CD4-positive, alpha-beta T cell treated with Interleukin-6 at 100 ng/mL for 8 hours (primary cell): ENCODE results near the gene RHBDL1.

Source experiments
- DNase-seq: peaks from one replicate; pipeline ENCODE4 v3.0.0-alpha.2; 2020; ENCODE audit warnings: mixed read lengths, low spot score

RHBDL1 gene

DNA sequence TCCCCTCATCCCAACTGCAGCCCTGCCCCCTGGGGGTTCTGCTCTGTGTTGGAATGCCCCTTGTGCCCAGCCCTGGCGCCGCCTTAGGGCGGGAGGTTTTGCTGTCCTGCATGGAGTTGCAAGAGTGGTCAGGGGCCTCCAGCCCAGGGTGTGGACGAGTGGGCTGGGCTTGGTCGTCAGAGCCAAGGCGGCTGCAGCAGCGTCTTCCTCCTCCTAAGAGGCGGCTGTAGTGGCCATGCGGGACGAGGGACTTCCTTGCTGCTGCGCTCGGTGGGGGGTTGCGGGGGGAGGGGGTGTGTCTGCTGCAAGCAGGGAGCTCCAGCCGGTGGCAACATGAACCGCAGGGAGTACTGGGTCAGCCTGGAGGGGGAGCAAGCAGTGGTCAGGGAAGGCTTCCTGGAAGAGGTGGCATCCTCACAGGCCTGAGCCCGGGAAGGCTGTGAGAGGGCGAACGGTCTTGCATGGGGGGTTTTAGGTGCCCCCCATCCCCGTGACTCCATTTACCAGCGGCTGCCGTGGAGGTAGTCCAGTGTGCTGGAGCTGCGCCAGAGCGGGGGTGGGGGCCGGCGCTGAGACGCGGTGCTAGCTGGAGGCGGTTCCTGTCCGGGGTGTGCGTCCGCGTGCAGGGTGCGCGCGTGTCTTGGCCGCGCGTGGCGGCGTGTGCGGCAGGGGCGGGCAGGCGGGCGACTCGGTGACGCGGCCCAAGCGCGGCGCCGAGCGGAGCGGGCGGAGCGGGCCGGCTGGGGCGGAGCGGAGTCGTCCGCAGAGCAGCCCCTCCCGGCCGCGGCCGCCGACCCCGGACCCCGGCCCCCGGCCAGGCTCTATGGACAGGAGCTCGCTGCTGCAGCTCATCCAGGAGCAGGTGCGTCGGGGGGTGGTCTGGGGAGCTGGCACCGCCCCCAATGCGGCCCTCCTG lies at the start of gene RHBDL1:
Gene RHBDL1, plus strand, starts transcription at position 704 of the 916 bp plus-strand sequence. Its CDS starts 120 bp downstream, at position 824.
- DNase-seq: no peak

DNA sequence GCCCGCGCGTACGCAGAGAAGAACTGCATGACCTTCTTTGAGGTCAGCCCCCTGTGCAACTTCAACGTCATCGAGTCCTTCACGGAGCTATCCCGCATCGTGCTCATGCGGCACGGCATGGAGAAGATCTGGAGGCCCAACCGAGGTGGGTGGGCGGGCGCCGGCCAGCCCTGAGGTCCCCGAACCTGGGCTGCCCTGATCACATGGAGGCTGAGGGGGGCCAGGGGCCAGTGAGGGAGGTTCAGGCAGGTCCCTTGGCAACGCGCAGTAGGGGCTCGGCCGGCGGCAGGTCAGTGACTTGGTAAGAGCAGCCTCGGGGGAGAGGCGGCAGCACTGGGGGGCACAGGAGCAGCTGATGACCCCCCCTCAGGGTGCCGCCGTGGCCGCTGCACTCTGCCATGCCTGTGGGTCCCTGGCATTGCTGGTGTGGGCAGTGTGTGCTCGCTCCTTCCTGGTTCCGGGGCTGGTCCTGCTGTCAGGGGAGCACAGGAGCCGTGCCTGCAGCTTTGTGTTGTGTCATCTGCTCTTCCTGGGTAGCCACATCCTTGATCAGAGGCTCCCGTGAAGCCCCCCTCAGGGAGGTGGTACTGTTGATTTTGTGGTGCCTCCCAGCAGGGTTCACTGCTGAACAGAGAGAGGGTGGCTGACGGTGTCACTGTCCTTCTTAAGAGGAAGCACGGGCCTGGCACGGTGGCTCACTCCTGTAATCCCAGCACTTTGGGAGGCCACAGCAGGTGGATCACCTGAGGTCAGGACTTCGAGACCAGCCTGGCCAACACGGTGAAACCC lies 49.3 kb upstream of the RHBDL1 start:
- DNase-seq: no peak

DNA sequence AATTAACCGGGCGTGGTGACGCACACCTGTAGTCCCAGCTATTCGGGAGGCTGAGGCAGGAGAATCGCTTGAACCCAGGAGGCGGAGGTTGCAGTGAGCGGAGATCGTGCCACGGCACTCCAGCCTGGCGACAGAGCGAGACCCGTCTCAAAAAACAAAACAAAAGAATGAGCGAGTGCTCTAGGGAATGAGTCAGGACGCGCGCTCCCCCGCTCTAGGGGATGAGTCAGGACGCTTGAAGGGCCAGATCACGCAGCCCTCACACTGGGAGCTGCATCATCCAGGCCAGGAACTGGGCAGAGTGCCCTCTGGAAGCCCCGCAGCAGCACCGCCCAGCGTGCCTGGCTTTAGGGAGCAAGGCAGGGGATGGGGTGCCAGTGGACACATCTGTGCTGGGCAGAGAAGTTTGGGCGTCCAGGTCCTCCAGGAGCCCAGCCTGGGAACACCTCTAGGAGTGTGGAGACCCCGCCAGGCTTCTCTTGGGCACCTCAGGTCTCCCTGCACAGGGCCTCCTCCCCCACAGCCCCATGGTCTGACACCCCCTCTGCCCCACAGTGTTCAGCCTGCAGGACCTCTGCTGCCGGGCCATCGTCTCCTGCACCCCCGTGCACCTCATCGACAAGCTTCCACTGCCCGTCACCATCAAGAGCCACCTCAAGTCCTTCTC lies 48.6 kb upstream of the RHBDL1 start:
- no peak for DNase-seq

DNA sequence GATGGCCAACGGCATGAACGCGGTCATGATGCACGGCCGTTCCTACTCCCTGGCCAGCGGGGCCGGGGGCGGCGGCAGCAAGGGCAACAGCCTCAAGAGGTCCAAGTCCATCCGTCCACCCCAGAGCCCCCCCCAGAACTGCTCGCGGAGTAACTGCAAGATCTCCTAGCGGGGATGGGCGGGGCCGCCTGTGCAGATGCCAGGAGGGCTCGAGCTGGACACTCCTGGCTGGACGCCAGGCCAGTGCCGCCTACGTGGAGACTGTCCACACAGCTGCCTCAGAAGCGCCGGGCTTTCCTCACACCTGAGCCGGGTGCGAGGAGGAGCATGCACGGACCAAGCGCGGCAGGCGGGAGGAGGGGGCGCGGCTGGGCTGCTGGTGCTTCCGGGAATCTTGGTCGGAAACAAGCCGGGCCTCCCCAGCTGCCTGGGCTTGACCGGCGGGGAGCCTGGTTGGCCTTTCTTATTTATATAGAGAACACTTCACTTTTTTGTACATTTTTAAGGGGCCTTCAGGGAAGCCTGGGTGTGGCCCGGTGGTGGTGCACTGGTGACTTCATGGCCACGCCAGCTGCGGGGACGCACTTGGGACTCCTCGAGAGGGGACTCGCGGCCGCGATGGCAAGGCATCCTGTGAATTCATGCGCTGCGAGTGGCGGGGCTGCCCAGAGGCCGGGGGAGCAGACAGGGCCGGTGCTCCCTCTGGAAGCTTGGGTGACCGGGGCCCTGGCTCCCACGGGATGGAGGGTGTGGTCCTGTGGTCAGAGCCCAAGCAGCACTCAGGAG lies 47.8 kb upstream of the RHBDL1 start:
- DNase-seq: no peak

DNA sequence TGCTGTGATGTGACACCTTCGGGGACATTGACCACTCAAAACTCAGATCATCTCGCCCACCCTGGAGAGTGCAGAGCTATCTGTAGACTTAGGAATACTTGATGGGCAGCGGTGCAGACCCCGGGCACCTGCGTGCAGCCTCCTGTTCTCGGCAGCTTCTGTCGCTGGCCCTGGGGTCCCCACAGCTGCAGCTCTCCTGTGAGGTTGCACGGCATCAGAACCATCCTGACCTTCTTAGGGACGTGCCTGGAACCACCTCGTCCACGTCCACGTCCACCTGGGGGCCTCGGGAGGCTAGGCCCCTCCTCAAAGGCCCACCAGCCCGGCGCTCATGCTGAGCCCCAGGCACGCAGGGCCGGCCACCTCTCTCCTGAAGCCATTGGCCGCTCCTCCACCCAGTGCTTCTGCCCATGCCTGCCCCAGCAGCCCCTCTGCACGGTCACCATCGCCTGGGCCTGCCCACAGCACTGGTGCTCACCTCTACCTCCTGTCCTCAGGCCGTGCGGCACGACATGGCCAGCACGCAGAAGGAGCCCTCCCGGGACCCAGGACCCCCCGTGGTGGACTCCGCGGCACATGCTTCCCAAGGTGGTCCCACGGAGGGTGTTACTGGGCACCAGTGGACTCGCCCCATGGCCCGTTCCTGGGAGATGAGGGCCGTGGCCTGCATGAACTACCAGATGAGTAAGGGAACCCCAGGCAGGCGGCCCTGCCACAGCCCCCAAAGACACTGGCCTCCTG lies 47.0 kb upstream of the RHBDL1 start:
- no peak for DNase-seq

DNA sequence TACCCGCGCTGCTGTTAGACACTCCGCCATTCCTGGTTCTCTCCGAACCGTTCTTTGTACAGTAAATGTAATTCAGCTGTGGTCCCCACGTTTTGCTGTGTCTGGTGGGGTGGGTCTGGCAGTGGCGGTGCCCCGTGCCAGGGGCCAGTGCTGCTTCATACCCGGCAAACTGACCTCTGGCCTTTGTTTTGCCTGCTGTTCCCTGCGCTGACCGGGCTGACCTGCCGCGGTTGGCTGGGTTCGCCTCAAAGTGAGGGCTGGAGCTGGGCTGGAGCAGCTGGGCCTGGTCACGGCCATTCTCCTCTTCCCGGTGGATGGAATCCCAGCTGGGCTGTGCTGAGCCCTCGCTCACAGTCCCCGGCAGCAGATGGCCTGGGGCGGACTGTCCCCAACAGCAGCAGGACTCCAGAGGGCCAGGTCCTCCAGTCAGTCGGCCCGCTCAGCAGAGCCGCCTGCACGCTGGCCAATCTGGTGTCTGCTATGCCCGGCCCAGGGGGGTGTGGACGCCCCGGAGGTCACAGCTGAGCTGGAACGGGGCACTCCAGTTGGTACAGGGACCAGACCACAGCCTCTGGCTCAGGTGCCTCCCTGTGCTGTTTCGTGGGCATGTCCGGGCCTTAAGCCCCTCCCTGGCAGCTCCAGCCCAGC lies 46.2 kb upstream of the RHBDL1 start:
- DNase-seq: no peak

DNA sequence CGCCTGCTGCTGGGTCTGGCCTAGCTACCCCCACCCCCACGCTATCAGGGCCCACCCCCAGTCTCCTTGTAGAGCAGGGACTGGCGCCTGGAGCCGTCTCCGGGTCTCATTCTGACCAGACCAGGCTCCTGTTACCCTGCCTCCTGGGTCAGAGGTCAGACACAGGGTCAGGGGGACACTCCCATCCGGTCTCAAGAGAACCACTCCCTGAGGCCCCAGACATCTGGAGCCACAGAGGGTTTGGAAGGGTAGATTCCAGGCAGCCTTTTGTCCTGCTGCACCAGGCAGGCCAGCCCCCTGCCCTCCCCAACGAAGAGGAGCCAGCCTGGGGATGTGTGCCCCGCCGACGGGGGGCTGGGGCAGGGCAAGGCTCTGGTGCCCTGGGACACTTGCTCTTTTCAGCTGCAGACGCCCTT lies 45.6 kb upstream of the RHBDL1 start:
- no peak for DNase-seq

DNA sequence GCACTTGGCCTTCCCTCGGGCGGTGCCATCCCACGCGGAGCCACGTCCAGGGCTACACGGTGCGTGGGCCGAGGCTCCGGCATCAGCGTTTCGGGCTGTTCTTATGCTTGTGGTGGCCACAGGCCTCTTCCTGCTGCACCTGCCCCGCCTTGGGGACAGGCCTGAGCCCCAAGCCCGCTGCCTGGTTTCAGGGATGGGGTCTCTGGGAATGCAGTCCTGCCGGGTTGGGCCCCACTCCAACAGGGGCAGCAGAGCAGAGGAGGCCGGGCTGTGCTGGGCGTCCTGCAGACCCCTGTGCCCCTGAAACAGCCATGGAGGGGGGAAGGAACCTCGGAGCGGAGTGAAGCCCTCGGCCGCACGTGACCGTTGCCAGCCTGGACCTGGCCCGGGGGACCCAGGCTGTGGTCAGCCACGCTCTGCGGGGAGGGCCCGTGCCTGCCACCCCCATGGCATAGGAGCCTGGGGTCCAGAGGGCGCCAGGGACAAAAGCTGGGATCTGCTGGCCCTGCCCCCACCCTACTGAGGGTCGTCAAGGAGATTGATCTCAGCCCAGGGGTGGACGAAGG lies 45.1 kb upstream of the RHBDL1 start:
- no peak for DNase-seq

DNA sequence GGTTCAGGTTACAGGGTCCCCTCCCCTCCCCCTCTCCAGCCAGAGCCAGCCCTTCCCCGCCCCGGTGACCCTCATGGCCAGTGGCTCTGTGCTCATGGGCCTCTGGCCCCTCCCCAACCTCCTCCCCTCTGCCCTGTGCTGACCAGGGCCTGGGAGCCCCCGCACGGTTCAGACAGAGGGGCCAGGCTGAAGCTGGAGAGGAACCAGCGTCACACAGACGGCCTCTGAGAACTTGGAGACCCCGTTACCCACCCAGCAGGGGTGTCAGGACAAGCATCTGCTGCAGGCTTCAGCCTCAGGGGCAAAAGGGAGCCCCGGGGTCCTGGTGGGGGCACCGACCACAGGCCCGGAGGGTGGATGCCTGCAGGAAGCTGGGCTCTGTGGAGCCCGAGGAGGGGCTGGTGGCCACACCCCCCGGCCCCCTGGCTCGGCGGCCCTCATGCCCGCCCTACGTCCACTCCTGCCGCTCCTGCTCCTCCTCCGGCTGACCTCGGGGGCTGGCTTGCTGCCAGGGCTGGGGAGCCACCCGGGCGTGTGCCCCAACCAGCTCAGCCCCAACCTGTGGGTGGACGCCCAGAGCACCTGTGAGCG lies 44.6 kb upstream of the RHBDL1 start, which contains the start of gene WFIKKN1:
Gene WFIKKN1, plus strand, starts transcription at position 171 of the 591 bp plus-strand sequence. Its CDS starts 269 bp downstream, at position 440.
- no peak for DNase-seq

DNA sequence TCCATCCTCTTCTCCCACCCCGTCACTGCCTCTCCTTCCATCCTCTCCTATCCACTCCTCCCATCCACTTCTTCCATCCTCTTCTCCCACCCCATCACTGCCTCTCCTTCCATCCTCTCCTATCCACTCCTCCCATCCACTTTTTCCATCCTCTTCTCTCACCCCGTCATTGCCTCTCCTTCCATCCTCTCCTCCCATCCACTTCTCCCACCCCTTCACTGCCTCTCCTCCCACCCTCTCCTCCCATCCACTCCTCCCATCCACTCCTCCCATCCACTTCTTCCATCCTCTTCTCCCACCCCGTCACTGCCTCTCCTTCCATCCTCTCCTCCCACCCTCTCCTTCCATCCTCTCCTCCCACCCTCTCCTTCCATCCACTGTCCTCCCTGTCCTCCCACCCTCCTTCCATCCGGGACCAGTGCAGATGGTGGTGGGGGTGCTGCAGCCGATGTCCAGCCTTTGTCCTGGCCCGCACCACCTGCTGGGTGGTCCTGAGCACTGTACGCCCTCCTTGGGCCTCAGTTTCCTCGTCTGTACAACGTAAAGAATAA lies 43.6 kb upstream of the RHBDL1 start:
- DNase-seq: no peak

DNA sequence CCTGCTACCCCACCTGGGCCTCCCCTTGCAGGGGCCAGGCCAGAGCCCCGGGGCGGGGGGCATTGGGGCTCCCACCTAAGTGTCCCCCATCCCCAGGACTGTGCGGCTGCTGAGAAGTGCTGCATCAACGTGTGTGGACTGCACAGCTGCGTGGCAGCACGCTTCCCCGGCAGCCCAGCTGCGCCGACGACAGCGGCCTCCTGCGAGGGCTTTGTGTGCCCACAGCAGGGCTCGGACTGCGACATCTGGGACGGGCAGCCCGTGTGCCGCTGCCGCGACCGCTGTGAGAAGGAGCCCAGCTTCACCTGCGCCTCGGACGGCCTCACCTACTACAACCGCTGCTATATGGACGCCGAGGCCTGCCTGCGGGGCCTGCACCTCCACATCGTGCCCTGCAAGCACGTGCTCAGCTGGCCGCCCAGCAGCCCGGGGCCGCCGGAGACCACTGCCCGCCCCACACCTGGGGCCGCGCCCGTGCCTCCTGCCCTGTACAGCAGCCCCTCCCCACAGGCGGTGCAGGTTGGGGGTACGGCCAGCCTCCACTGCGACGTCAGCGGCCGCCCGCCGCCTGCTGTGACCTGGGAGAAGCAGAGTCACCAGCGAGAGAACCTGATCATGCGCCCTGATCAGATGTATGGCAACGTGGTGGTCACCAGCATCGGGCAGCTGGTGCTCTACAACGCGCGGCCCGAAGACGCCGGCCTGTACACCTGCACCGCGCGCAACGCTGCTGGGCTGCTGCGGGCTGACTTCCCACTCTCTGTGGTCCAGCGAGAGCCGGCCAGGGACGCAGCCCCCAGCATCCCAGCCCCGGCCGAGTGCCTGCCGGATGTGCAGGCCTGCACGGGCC lies 42.8 kb upstream of the RHBDL1 start:
- DNase-seq: no peak

DNA sequence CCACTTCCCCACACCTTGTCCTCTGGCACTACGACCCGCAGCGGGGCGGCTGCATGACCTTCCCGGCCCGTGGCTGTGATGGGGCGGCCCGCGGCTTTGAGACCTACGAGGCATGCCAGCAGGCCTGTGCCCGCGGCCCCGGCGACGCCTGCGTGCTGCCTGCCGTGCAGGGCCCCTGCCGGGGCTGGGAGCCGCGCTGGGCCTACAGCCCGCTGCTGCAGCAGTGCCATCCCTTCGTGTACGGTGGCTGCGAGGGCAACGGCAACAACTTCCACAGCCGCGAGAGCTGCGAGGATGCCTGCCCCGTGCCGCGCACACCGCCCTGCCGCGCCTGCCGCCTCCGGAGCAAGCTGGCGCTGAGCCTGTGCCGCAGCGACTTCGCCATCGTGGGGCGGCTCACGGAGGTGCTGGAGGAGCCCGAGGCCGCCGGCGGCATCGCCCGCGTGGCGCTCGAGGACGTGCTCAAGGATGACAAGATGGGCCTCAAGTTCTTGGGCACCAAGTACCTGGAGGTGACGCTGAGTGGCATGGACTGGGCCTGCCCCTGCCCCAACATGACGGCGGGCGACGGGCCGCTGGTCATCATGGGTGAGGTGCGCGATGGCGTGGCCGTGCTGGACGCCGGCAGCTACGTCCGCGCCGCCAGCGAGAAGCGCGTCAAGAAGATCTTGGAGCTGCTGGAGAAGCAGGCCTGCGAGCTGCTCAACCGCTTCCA lies 42.0 kb upstream of the RHBDL1 start:
- no peak for DNase-seq

DNA sequence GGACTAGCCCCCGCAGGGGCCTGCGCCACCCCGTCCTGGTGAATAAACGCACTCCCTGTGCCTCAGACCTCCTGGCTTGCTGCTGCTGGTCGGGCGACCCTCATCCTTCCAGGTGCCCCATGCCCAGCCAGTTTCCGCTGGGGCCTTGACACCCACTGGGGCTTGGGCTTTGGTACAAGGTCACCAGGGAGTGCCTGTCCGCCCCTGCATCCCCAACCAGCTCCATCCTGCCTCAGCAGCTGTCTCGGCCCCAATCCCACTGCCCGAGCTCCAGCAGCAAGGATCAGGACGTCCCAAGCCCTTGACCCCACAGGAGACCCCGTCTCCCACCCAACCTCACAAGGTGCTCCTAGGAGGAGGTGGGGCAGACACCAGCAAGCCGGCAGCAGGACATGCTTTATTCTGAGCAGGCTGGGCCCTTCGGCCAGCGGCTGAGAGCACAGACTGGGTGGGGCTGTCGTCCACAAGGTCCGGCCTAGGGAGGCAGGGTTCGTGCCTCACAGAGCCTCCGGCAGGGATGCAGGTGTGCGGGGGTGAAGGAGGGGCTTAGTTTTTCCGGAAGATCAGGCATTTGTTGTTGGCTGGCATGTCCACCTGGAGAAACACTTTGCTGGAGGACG lies 41.3 kb upstream of the RHBDL1 start:
- DNase-seq: no peak

DNA sequence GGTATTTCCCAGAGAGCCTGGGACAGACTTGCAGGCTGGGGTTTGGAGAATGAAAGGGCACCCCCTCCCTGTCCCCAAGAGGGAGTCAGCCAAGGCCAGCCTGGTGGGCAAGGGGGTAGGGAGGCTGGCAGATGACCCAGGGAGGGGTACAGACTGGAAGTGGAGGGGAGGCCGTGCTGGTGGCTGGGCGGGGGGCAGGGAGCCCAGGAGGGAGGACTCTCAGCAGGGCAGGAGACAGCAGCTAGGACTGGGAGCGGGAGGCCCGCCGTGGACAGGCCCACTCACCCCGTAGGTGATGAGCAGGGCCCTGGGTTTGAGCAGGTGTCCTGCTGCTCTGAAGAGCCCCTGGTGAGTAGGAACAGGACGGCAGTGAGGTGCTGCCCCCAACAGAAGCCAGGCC lies 40.5 kb upstream of the RHBDL1 start:
- DNase-seq: no peak

DNA sequence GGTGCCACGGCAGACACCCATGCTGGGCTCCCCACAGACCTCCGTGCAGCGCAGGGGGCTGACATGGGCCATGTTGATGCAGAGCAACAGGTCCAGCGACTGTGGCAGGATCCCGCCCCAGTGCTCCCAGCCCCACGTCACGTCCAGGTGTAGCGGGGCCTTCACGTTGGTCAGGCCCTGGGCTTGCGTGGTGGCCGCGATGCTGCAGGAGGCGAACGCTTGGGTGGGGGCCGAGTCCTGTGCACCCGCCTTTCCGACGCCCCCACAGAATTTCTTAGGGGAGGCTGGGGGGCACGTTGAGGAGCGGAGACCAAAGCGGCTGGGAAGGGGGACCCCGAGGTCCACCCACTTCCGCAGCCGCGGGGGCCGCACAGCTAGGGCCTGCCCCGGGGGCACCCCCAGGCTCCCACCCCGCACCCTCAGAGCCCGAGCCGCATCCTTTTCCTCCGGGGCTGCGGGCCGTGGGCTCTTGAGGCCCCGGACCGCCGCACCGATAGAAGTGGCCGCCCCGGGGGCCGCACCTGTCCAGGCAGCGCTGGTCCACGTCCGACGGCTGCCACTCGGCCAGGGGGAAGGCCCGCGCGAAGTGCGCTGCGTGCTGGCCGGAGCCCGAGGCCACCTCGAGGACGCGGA lies 39.8 kb upstream of the RHBDL1 start:
- no peak for DNase-seq

DNA sequence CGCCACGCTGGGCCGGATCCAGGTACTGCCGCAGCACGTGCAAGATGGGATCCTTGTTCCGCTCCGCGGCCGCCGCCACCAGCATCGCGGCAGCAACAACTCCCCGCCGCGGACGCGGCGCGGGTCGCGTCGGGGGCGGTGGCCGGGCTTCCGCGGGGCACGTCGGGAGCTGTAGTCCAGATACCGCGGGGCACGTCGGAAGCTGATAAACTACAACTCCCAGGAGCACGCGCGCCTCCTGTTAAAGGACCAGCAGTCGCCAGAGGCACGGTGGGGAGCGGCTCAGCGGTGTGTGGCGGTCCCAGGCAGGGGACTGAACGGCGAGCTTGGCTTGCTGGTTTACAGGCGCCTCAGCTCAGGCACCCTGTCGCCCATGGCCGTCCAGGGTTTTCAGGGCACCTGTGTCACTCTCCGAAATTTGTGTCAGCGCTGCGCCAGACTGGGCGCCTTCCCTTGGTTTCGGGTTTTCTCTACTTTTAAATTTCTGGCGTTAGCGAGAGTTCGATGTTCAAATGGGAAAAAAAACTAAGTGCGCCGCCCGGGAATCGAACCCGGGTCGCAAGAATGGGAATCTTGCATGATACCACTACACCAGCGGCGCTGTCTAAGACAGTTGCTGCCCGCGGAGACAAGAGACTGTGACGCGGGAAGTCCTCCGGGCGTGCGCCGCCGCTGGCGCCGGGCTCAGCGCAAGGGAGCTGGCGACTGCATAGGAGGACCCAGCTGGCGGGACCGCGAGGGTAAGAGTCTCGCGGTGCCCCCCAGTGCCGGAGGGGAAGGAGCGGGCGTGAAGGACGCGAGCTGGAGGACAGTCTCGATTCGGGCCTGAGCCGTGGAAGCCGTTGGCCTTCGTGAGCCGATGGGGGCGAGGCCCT lies 39.0 kb upstream of the RHBDL1 start, which contains the start of gene METTL26:
Gene METTL26, minus strand, starts transcription at position 100 of the 875 bp plus-strand sequence. Its CDS starts 15 bp downstream, at position 85.
- peak; percentile 94 for DNase-seq
